ENCODE data around the gene OSBP2.

OSBP2 gene

GRCh38 chr22:30872285-30873041 lies 177.8 kb downstream of the OSBP2 start:
- H3K4me1 ChIP-seq (ENCODE audit: insufficient read depth, low read length): no peaks in the 10 kb centered on the region
- H3K9ac ChIP-seq (ENCODE audit: low read depth, low read length): no peak overlapping the region
- H3K36me3 ChIP-seq (ENCODE audit: insufficient read depth, low read length): no peaks in the 10 kb centered on the region
- no peak overlapping the region for H3K4me3 ChIP-seq (ENCODE audit: low read length)
- WGBS: 89% methylated on average over 16 of the region's 16 CpGs
- no peak overlapping the region for H3K27ac ChIP-seq (ENCODE audit: low read depth, low read length)
- no peaks in the 10 kb centered on the region for H3K9me3 ChIP-seq (ENCODE audit: insufficient read depth, low read depth, low read length)
- no peaks in the 10 kb centered on the region for H3K27me3 ChIP-seq (ENCODE audit: insufficient read depth, low read length)

DNA sequence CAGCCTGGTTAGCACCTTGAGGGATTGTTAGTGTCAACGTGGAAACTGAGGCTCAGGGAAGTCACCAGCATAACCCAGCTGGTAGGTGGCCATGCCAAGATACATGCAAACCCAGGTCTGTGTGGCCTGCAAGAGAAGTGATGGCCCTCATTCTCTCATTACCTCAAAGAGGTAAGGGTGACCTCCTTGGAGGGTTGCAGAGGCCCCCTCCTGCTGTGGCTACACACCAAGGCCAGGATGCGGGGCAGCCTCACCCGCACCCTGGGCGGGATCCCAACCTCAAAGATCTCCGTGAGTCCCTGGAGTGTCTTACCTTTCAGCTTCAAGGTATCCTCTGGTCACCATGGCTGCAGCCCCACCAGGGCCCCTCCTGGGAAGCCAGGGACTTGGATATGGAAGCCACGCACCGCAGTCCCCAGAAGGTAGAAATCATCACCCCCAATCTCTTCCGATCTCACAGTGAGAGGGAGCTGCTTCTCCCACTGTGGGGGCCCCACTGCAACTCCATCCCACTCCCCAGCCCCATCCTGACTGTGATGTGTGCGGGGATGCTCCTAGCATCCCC lies 178.5 kb downstream of the OSBP2 start:
- Histone ChIP-seq H3K9ac (ENCODE audit: low read depth, low read length) (no peak overlapping the region), H3K27ac (ENCODE audit: low read depth, low read length) (no peak overlapping the region), H3K27me3 (ENCODE audit: insufficient read depth, low read length) (no peaks in the 10 kb centered on the region), H3K4me3 (ENCODE audit: low read length) (no peak overlapping the region), H3K36me3 (ENCODE audit: insufficient read depth, low read length) (no peaks in the 10 kb centered on the region), H3K4me1 (ENCODE audit: insufficient read depth, low read length) (no peaks in the 10 kb centered on the region), H3K9me3 (ENCODE audit: insufficient read depth, low read depth, low read length) (no peaks in the 10 kb centered on the region)
- WGBS: 95% methylated on average over 9 of the region's 9 CpGs

DNA sequence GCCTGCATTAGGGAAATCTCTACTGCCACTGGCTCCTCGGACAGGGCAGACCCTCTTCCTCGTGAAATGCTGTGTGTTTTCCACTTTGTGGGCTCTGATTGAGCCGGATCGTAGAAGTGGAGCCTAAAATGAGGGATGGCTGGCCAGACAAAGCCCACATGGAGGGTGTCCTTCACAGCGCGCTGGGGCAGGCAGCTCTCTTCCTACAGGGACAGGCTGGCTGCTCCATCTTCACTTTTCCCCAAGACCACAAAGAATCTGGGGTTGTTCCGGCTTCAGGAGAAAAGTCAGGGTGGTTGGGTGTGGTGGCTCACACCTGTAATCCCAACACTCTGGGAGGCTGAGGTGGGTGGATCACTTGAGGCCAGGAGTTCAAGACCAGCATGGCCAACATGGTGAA lies 179.0 kb downstream of the OSBP2 start:
- Histone ChIP-seq H3K27ac (ENCODE audit: low read depth, low read length) (no peak overlapping the region), H3K9ac (ENCODE audit: low read depth, low read length) (no peak overlapping the region), H3K36me3 (ENCODE audit: insufficient read depth, low read length) (no peaks in the 10 kb centered on the region), H3K9me3 (ENCODE audit: insufficient read depth, low read depth, low read length) (no peaks in the 10 kb centered on the region), H3K27me3 (ENCODE audit: insufficient read depth, low read length) (no peaks in the 10 kb centered on the region), H3K4me1 (ENCODE audit: insufficient read depth, low read length) (no peaks in the 10 kb centered on the region), H3K4me3 (ENCODE audit: low read length) (no peak overlapping the region)
- WGBS: 94% methylated on average over 7 of the region's 7 CpGs

DNA sequence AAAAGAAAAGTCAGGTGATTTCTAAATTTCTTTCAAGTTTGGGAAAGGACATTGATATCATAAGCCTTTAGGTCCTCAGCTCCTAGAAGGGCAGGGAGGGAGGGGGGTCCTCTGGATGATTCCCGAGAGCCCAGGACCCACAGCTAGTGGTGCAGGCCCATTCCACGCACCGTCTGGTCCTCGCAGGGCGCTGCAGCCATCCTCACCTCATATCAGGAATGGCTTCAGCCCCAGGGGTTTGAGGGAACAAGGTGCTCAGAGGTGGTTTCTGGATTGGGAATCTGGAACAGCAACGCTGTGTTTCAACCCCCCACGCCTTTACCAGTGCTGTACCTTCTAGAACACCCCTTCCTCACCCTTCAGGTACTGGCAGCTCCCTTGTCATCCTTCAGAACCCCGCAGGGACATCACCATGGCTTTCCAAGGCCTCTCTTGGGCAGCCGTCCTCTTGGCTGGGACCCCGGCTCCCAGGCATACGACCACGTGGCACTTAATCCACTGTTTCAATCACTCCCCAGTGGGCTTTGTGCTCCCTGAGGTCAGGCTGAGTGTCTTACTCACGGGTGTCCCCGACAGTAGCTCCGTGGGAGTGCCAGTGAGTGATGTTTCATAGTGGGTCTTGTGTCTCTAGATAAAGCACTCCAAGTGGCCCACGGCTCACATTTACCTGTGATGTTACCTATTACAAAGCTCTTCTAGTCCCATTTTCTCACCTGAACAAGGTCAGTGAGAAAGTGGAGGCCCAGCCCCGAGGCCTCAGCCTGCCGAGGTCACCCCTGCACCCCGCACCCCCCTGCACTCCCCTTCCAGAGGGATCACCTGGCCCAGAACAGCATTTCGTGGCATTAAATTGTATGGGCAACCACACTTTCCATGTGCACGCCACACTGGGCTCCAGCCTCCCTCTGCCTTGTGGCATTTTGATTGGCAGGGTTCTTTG lies 180.0 kb downstream of the OSBP2 start:
- H3K36me3 ChIP-seq (ENCODE audit: insufficient read depth, low read length): no peaks in the 10 kb centered on the region
- H3K27me3 ChIP-seq (ENCODE audit: insufficient read depth, low read length): no peaks in the 10 kb centered on the region
- no peaks in the 10 kb centered on the region for H3K9me3 ChIP-seq (ENCODE audit: insufficient read depth, low read depth, low read length)
- H3K27ac ChIP-seq (ENCODE audit: low read depth, low read length): no peak overlapping the region
- H3K4me1 ChIP-seq (ENCODE audit: insufficient read depth, low read length): no peaks in the 10 kb centered on the region
- no peak overlapping the region for H3K9ac ChIP-seq (ENCODE audit: low read depth, low read length)
- WGBS: 93% methylated on average over 21 of the region's 21 CpGs
- H3K4me3 ChIP-seq (ENCODE audit: low read length): no peak overlapping the region

- Histone ChIP-seq H3K9me3 (ENCODE audit: insufficient read depth, low read depth, low read length) (no peaks in the 10 kb centered on the region), H3K27ac (ENCODE audit: low read depth, low read length) (no peak overlapping the region), H3K36me3 (ENCODE audit: insufficient read depth, low read length) (no peaks in the 10 kb centered on the region), H3K9ac (ENCODE audit: low read depth, low read length) (no peak overlapping the region), H3K27me3 (ENCODE audit: insufficient read depth, low read length) (no peaks in the 10 kb centered on the region), H3K4me1 (ENCODE audit: insufficient read depth, low read length) (no peaks in the 10 kb centered on the region), H3K4me3 (ENCODE audit: low read length) (no peak overlapping the region)
- 92% methylated on average over 17 of the region's 17 CpGs for WGBS
These were observed 181.0 kb downstream of the OSBP2 start for GRCh38 chr22:30875481-30876215.

- Histone ChIP-seq H3K27ac (ENCODE audit: low read depth, low read length) (no peak overlapping the region), H3K36me3 (ENCODE audit: insufficient read depth, low read length) (no peaks in the 10 kb centered on the region), H3K9me3 (ENCODE audit: insufficient read depth, low read depth, low read length) (no peaks in the 10 kb centered on the region), H3K4me1 (ENCODE audit: insufficient read depth, low read length) (no peaks in the 10 kb centered on the region), H3K27me3 (ENCODE audit: insufficient read depth, low read length) (no peaks in the 10 kb centered on the region), H3K4me3 (ENCODE audit: low read length) (no peak overlapping the region), H3K9ac (ENCODE audit: low read depth, low read length) (no peak overlapping the region)
- 94% methylated on average over 9 of the region's 9 CpGs for WGBS
These were observed 181.6 kb downstream of the OSBP2 start for GRCh38 chr22:30876221-30876751.

DNA sequence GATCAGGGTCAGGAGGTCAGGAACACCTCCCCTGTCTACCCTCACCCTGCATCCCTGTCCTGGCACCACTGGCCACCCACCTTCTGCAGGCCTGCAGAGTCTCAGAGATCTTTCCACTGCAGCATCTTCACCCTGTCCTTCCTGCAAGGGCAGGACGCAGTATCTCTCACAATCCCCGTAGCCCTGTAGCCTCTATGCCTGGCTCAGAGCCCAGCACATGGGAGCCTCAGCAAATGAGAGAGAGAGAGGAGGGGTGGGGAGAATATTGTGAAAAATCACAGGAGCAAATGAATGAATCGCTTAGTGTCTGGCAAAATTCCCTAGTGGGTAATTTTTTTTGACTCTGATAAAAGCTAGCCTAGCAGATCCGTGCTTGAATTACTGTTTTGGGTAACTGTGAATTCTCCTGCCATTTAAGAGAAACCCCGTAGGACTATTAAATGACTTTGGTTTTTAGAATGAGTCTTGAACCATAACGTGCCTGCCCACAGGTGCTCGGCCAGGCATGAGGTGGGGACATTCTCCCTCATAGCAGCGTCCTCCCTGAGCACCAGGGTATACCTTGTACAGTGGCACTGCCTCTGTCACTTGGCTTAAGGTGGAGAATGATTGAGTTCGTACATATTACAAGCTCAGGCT lies 182.4 kb downstream of the OSBP2 start:
- H3K9me3 ChIP-seq (ENCODE audit: insufficient read depth, low read depth, low read length): no peaks in the 10 kb centered on the region
- WGBS: 91% methylated on average over 9 of the region's 9 CpGs
- no peaks in the 10 kb centered on the region for H3K4me1 ChIP-seq (ENCODE audit: insufficient read depth, low read length)
- no peak overlapping the region for H3K27ac ChIP-seq (ENCODE audit: low read depth, low read length)
- H3K4me3 ChIP-seq (ENCODE audit: low read length): no peak overlapping the region
- no peaks in the 10 kb centered on the region for H3K36me3 ChIP-seq (ENCODE audit: insufficient read depth, low read length)
- H3K9ac ChIP-seq (ENCODE audit: low read depth, low read length): no peak overlapping the region
- no peaks in the 10 kb centered on the region for H3K27me3 ChIP-seq (ENCODE audit: insufficient read depth, low read length)

- H3K4me3 ChIP-seq (ENCODE audit: low read length): no peak overlapping the region
- WGBS: 90% methylated on average over 15 of the region's 15 CpGs
- H3K36me3 ChIP-seq (ENCODE audit: insufficient read depth, low read length): no peaks in the 10 kb centered on the region
- no peaks in the 10 kb centered on the region for H3K27me3 ChIP-seq (ENCODE audit: insufficient read depth, low read length)
- H3K9ac ChIP-seq (ENCODE audit: low read depth, low read length): no peak overlapping the region
- H3K9me3 ChIP-seq (ENCODE audit: insufficient read depth, low read depth, low read length): no peaks in the 10 kb centered on the region
- H3K27ac ChIP-seq (ENCODE audit: low read depth, low read length): no peak overlapping the region
- no peaks in the 10 kb centered on the region for H3K4me1 ChIP-seq (ENCODE audit: insufficient read depth, low read length)
These were observed 183.2 kb downstream of the OSBP2 start for GRCh38 chr22:30877662-30878515.

GRCh38 chr22:30878516-30879414 lies 184.1 kb downstream of the OSBP2 start:
- H3K36me3 ChIP-seq (ENCODE audit: insufficient read depth, low read length): no peaks in the 10 kb centered on the region
- WGBS: 95% methylated on average over 16 of the region's 16 CpGs
- no peak overlapping the region for H3K9ac ChIP-seq (ENCODE audit: low read depth, low read length)
- H3K4me3 ChIP-seq (ENCODE audit: low read length): no peak overlapping the region
- no peaks in the 10 kb centered on the region for H3K4me1 ChIP-seq (ENCODE audit: insufficient read depth, low read length)
- no peaks in the 10 kb centered on the region for H3K9me3 ChIP-seq (ENCODE audit: insufficient read depth, low read depth, low read length)
- H3K27me3 ChIP-seq (ENCODE audit: insufficient read depth, low read length): no peaks in the 10 kb centered on the region
- no peak overlapping the region for H3K27ac ChIP-seq (ENCODE audit: low read depth, low read length)

Measured in HUES64 (cell line).